Endothelial cell (in vitro differentiated cells): ENCODE measurements around the gene TBX6. TPM values are rescaled to one million over a fixed set of nuclear protein-coding genes. Genes with fewer than 3 reads are reported as not detected.
"Not testable (repeated sequence)": the region's sequence is repeated elsewhere in the genome, so short reads cannot be mapped to it uniquely, and the experiment has no call there.

Experiments
- DNase-seq: peaks from one replicate; pipeline ENCODE4 v3.0.0; 2021; ENCODE audit warnings: low spot score
- H3K27ac Mint-ChIP-seq: one replicate; pipeline ENCODE4 v1.8.0; 2021; ENCODE audit warnings: mixed read lengths, inconsistent platforms; ENCODE audit not compliant: unreplicated experiment
- H3K27me3 Mint-ChIP-seq: one replicate; pipeline ENCODE4 v1.8.0; 2021; ENCODE audit warnings: mild to moderate bottlenecking, moderate library complexity, mixed read lengths, inconsistent platforms; ENCODE audit not compliant: unreplicated experiment
- H3K36me3 Mint-ChIP-seq: one replicate; pipeline ENCODE4 v1.8.0; 2021; ENCODE audit warnings: mild to moderate bottlenecking, low read depth, mixed read lengths, inconsistent platforms; ENCODE audit not compliant: unreplicated experiment
- H3K4me1 Mint-ChIP-seq: one replicate; pipeline ENCODE4 v1.8.0; 2021; ENCODE audit warnings: mild to moderate bottlenecking, mixed read lengths, inconsistent platforms; ENCODE audit not compliant: unreplicated experiment
- H3K4me3 Mint-ChIP-seq: one replicate; pipeline ENCODE4 v1.8.0; 2021; ENCODE audit warnings: mild to moderate bottlenecking, mixed read lengths, inconsistent platforms; ENCODE audit not compliant: unreplicated experiment
- H3K9me3 Mint-ChIP-seq: one replicate; pipeline ENCODE4 v1.8.0; 2021; ENCODE audit warnings: mixed read lengths, inconsistent platforms; ENCODE audit not compliant: unreplicated experiment
- total RNA-seq: library from RNA; stranded (reverse); fragmentation: NEBNext Ultra II Directional; extraction: Animal tissue kit (Norgen Biotek cat#: 25700); gene quantifications from one replicate; pipeline ENCODE4 v1.2.1, GENCODE V29; 2021; ENCODE audit not compliant: unreplicated experiment
- TF ChIP-seq, protein P1 (sequence below): fragments of 200-600 bp; sonication (generic); IDR thresholded peaks from one replicate; pipeline ENCODE4 v1.5.0; 2021; ENCODE audit warnings: antibody characterized with exemption; ENCODE audit not compliant: unreplicated experiment

The TBX6 gene
- total RNA-seq, 1 donor from 2014 or later, result 2.6 TPM

- Mint-ChIP-seq H3K4me1 (peaks cover 4% of the 10 kb centered on the region), H3K36me3 (peaks cover 9% of the 10 kb centered on the region), H3K9me3 (no peaks in the 10 kb centered on the region), H3K27me3 (peaks cover 9% of the 10 kb centered on the region), H3K27ac (no peak overlapping the region), H3K4me3 (no peak overlapping the region)
- TF ChIP-seq, protein P1, sequence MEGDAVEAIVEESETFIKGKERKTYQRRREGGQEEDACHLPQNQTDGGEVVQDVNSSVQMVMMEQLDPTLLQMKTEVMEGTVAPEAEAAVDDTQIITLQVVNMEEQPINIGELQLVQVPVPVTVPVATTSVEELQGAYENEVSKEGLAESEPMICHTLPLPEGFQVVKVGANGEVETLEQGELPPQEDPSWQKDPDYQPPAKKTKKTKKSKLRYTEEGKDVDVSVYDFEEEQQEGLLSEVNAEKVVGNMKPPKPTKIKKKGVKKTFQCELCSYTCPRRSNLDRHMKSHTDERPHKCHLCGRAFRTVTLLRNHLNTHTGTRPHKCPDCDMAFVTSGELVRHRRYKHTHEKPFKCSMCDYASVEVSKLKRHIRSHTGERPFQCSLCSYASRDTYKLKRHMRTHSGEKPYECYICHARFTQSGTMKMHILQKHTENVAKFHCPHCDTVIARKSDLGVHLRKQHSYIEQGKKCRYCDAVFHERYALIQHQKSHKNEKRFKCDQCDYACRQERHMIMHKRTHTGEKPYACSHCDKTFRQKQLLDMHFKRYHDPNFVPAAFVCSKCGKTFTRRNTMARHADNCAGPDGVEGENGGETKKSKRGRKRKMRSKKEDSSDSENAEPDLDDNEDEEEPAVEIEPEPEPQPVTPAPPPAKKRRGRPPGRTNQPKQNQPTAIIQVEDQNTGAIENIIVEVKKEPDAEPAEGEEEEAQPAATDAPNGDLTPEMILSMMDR, result no peak
- DNase-seq, result no peak
Observed at GRCh38 chr16:30046178-30046577, 45.5 kb downstream of the TBX6 start.

DNA sequence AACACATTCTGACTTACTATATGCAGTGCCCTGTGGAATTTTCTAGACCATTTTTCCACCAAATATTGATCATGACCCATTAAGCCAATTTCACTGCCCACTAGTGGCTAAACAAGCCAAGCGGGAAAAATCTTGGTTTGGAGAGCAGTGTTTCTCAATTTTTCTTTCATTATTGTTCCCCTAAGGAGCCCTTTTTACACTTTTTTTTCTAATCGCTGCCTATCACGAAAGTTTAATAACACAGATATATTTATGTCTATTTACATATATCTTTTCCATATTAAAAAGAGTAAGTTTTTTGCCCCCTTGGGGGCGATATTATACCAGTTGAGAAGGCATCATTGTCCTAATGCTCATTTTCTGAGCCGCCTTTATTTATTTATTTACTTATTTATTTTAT is 49.9 kb downstream of the TBX6 start:
- H3K4me1 Mint-ChIP-seq, result no peaks in the 10 kb centered on the region
- TF ChIP-seq, protein P1, result peak; percentile 35
- H3K27me3 Mint-ChIP-seq, result peaks cover 6% of the 10 kb centered on the region
- no peak for DNase-seq
- no peak overlapping the region for H3K4me3 Mint-ChIP-seq
- H3K36me3 Mint-ChIP-seq, result peaks cover 5% of the 10 kb centered on the region
- H3K27ac Mint-ChIP-seq, result no peak overlapping the region
- no peaks in the 10 kb centered on the region for H3K9me3 Mint-ChIP-seq

DNA sequence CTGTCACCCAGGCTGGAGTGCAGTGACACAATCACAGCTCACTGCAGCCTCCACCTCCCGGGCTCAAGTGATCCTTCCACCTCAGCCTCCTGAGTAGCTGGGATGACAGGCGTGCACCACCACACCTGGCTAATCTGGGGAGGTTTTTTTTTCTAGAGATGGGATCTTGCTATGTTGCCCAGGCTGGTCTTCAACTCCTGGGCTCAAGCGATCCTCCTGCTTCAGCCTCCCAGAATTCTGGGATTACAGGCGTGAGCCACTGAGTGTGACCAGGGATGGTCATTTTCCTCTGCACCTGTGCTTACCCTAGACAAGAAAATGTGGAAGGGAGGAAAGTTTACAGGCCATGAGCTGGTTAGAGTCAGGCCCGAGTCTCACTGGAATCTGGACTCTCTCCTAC is 51.0 kb downstream of the TBX6 start:
- not testable (repeated sequence) for H3K27me3 Mint-ChIP-seq, H3K4me1 Mint-ChIP-seq, H3K36me3 Mint-ChIP-seq, H3K4me3 Mint-ChIP-seq, H3K27ac Mint-ChIP-seq, H3K9me3 Mint-ChIP-seq, DNase-seq

GRCh38 chr16:30040221-30040620 is 51.5 kb downstream of the TBX6 start:
- H3K4me1 Mint-ChIP-seq, result no peaks in the 10 kb centered on the region
- H3K27ac Mint-ChIP-seq, result no peak overlapping the region
- H3K36me3 Mint-ChIP-seq, result peaks cover 1% of the 10 kb centered on the region
- H3K9me3 Mint-ChIP-seq, result no peaks in the 10 kb centered on the region
- DNase-seq, result no peak
- TF ChIP-seq, protein P1, result no peak
- peaks cover 3% of the 10 kb centered on the region for H3K27me3 Mint-ChIP-seq
- no peak overlapping the region for H3K4me3 Mint-ChIP-seq

Other genes starting within 250 kb of the TBX6 start
- gene CDIPT, start 228.7 kb downstream of the TBX6 start, total RNA-seq, result 85.0 TPM
- 34.2 TPM for gene SEZ6L2, start 192.4 kb downstream of the TBX6 start, total RNA-seq
- gene ASPHD1, start 191.4 kb downstream of the TBX6 start, total RNA-seq, result 3.0 TPM
- gene KCTD13, start 165.7 kb downstream of the TBX6 start, total RNA-seq, result 25.8 TPM
- 217 TPM for gene TMEM219, start 129.8 kb downstream of the TBX6 start, total RNA-seq
- gene TAOK2, start 118.1 kb downstream of the TBX6 start, total RNA-seq, result 178 TPM
- 5.2 TPM for gene HIRIP3, start 96.3 kb downstream of the TBX6 start, total RNA-seq
- gene INO80E, start 95.7 kb downstream of the TBX6 start, total RNA-seq, result 94.4 TPM
- 7.4 TPM for gene DOC2A, start 80.9 kb downstream of the TBX6 start, total RNA-seq
- gene C16orf92, start 68.7 kb downstream of the TBX6 start, total RNA-seq, result not detected
- 1.4 TPM for gene TLCD3B, start 60.7 kb downstream of the TBX6 start, total RNA-seq
- 551 TPM for gene ALDOA, start 26.2 kb downstream of the TBX6 start, total RNA-seq
- gene PPP4C, start 15.9 kb downstream of the TBX6 start, total RNA-seq, result 191 TPM
- gene YPEL3, start 4.3 kb upstream of the TBX6 start, total RNA-seq, result 45.9 TPM
- 9.3 TPM for gene GDPD3, start 21.6 kb upstream of the TBX6 start, total RNA-seq
- gene MAPK3, start 31.3 kb upstream of the TBX6 start, total RNA-seq, result 125 TPM
- gene CORO1A, start 91.7 kb upstream of the TBX6 start, total RNA-seq, result 24.9 TPM
- gene BOLA2B, start 101.7 kb upstream of the TBX6 start, total RNA-seq, result 70.6 TPM
- gene SLX1A, start 102.0 kb upstream of the TBX6 start, total RNA-seq, result 61.0 TPM
- 17.9 TPM for gene SULT1A3, start 107.3 kb upstream of the TBX6 start, total RNA-seq
- 10.7 TPM for gene NPIPB13, start 156.6 kb upstream of the TBX6 start, total RNA-seq